HG03280 (cell line): Measurements from ENCODE around the gene CHST7.

Experiments
- ATAC-seq: cut with Tn5 transposase; IDR thresholded peaks from one replicate; pipeline ENCODE4 v1.9.1; 2021; ENCODE audit warnings: mild to moderate bottlenecking, moderate library complexity; ENCODE audit not compliant: unreplicated experiment

The CHST7 gene

DNA sequence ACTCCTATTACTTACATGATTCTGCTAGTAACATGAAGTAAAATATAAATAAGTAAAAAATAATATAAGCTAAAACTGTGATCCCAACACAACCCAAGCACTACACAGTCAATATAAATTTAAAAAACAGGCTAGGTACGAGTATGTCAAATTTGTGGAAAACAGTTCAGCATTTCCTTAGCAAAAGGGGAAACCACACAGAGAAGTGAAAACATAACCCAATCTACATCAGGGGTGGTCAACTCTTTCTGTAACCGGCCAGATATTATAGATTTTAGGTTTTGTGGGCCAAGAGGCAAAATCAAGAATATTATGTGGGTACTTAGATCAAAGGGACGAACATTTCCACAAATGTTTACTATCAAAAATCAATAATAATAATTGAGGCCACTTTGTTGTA is 70.1 kb downstream of the CHST7 start:
- ATAC-seq: no peak

DNA sequence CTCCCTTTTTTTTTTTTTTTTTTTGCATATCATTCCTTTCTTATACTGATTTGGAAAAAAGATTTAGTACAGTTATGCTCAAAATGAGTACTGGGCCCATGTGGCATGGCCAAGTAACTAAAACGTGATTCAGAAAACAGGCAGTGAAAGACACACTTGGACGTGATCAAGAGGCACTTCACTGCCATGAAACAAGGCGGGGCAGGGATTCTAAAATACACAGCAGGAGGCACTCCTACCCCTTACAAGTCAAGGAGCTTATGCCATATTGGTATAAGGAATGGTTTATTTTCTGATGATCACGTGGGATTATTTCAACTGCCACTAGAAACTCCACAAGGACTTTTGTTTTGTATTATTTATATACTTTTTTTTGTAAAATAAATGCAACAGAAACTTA is 72.0 kb downstream of the CHST7 start:
- no peak for ATAC-seq

- ATAC-seq: no peak
These were observed 73.7 kb downstream of the CHST7 start for GRCh38 chrX:46647251-46647650.
